Measurements from ENCODE around the gene PTN. TPM values are rescaled to one million over a fixed set of nuclear protein-coding genes. Genes with fewer than 3 reads are reported as not detected.

PTN gene
- polyA plus RNA-seq, 3 donors: not detected

DNA sequence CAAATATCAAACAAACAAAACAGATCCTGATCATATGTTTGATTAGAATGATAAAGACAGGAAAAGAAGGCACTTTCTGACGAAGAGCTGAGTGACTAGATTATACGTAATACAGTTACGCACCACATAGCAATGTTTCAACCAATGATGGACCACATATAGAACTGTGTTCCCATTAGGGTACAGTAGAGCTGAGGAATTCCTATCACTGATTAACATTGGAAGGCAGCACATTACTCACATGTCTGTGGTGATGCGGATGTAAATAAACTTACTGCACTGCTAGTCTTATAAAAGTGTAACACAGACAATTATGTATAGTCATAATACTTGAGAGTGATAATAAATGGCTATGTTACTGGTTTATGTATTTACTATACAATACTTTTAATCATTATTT, 98.3 kb downstream of the PTN start:
- H3K27me3 ChIP-seq (ENCODE audit: control insufficient read depth in 2 of 2, insufficient read depth in 2 of 2, low read length in 2 of 2): no peaks in the 10 kb centered on the region
- no peak overlapping the region for H3K27ac ChIP-seq (ENCODE audit: low read depth in 1 of 2, low read length in 2 of 2)
- Mint-ChIP-seq H3K4me1 (no peaks in the 10 kb centered on the region), H3K27ac (no peak overlapping the region), H3K36me3 (no peaks in the 10 kb centered on the region), H3K27me3 (ENCODE audit: low read depth in 3 of 3) (peaks cover 0 to 2% (median 0%) of the 10 kb centered on the region in 3 donors), H3K4me3 (no peak overlapping the region), H3K9me3 (peaks cover 0 to 7% (median 3%) of the 10 kb centered on the region in 7 donors)
- no peaks in the 10 kb centered on the region for H4K20me1 ChIP-seq (ENCODE audit: insufficient read depth, low read length)
- H3K79me2 ChIP-seq (ENCODE audit: insufficient read depth, low read length): no peaks in the 10 kb centered on the region
- intact Hi-C loops (cut with micrococcal nuclease): no loop called here
- no peak for DNase-seq
- H3K9ac ChIP-seq (ENCODE audit: insufficient read depth, low read length, poor library complexity, severe bottlenecking): no peak overlapping the region
- no peak for TF ChIP-seq CTCF (IDR thresholded peaks at IDR 0.05)
- H2AFZ ChIP-seq (ENCODE audit: insufficient read depth, low read depth, low read length, poor library complexity, severe bottlenecking): no peak overlapping the region
- H3K4me2 ChIP-seq (replicated peaks; ENCODE audit: extremely low read depth, low read length, poor library complexity, severe bottlenecking): no peak overlapping the region
- no peaks in the 10 kb centered on the region for H3K36me3 ChIP-seq (replicated peaks in 1 of 2; ENCODE audit: control insufficient read depth in 1 of 2, insufficient read depth in 2 of 2, low read length in 2 of 2)
- no peaks in the 10 kb centered on the region for H3K9me3 ChIP-seq (replicated peaks in 1 of 2; ENCODE audit: control insufficient read depth in 1 of 2, insufficient read depth in 1 of 2, low read length in 2 of 2)
- no peak overlapping the region for H3K4me3 ChIP-seq (replicated peaks in 1 of 3; ENCODE audit: low read depth in 2 of 3, low read length in 3 of 3)
- H3K4me1 ChIP-seq (ENCODE audit: control insufficient read depth in 1 of 2, insufficient read depth in 2 of 2, low read length in 2 of 2): no peaks in the 10 kb centered on the region
- WGBS (ENCODE audit: insufficient coverage): no CpG with 5 or more reads among the region's 4 CpGs

DNA sequence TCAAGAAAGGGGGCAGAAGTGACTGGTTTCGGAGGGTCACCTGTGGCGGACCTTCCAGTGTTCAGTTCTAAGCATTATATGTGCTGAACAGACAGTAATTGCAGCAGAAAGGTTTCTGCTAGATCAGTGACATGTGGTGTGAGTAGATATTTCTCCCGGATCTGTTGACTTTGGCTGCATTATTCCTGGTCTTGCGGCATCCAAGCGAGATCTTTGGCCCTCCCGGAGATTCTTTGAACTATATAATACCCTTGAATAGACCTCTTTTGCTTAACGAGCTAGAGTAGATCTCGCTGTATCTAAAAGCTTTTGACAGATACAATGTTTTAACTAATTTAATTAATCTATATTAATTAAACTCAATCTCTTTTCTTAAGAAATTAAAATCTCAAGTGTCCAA, 99.8 kb downstream of the PTN start:
- WGBS (ENCODE audit: insufficient coverage): 94% methylated on average over 2 of the region's 8 CpGs
- Histone ChIP-seq H3K9ac (ENCODE audit: insufficient read depth, low read length, poor library complexity, severe bottlenecking) (no peak overlapping the region), H3K27ac (ENCODE audit: low read depth in 1 of 2, low read length in 2 of 2) (no peak overlapping the region), H4K20me1 (ENCODE audit: insufficient read depth, low read length) (no peaks in the 10 kb centered on the region), H3K4me1 (ENCODE audit: control insufficient read depth in 1 of 2, insufficient read depth in 2 of 2, low read length in 2 of 2) (no peaks in the 10 kb centered on the region), H3K9me3 (replicated peaks in 1 of 2; ENCODE audit: control insufficient read depth in 1 of 2, insufficient read depth in 1 of 2, low read length in 2 of 2) (no peaks in the 10 kb centered on the region), H3K4me3 (replicated peaks in 1 of 3; ENCODE audit: low read depth in 2 of 3, low read length in 3 of 3) (no peak overlapping the region), H3K36me3 (replicated peaks in 1 of 2; ENCODE audit: control insufficient read depth in 1 of 2, insufficient read depth in 2 of 2, low read length in 2 of 2) (no peaks in the 10 kb centered on the region), H3K27me3 (ENCODE audit: control insufficient read depth in 2 of 2, insufficient read depth in 2 of 2, low read length in 2 of 2) (no peaks in the 10 kb centered on the region), H2AFZ (ENCODE audit: insufficient read depth, low read depth, low read length, poor library complexity, severe bottlenecking) (no peak overlapping the region), H3K79me2 (ENCODE audit: insufficient read depth, low read length) (no peaks in the 10 kb centered on the region), H3K4me2 (replicated peaks; ENCODE audit: extremely low read depth, low read length, poor library complexity, severe bottlenecking) (no peak overlapping the region)
- TF ChIP-seq CTCF (IDR thresholded peaks at IDR 0.05): no peak
- Mint-ChIP-seq H3K27ac (no peak overlapping the region), H3K9me3 (peaks cover 0 to 6% (median 3%) of the 10 kb centered on the region in 7 donors), H3K4me3 (no peak overlapping the region), H3K4me1 (no peaks in the 10 kb centered on the region), H3K36me3 (no peaks in the 10 kb centered on the region), H3K27me3 (ENCODE audit: low read depth in 3 of 3) (peaks cover 0 to 2% (median 0%) of the 10 kb centered on the region in 3 donors)
- no peak for DNase-seq
- intact Hi-C loops (cut with micrococcal nuclease): no loop called here

All from CD14-positive monocyte (primary cell).